ENCODE results near the gene ZNF611.
"Not testable (repeated sequence)": the region's sequence is repeated elsewhere in the genome, so short reads cannot be mapped to it uniquely, and the experiment has no call there.

DNA sequence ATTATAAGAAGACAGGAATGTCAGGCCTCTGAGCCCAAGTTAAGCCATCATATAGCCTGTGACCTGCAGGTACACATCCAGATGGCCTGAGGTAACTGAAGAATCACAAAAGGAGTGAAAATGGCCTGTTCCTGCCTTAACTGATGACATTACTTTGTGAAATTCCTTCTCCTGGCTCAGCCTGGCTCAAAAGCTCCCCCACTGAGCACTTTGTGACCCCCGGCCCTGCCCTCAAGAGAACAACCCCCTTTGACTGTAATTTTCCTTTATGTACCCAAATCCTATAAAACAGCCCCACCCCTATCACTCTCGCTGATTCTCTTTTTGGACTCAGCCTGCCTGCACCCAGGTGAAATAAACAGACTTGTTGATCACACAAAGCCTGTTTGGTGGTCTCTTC is 21.6 kb upstream of the ZNF611 start:
- TF ChIP-seq, protein P1, sequence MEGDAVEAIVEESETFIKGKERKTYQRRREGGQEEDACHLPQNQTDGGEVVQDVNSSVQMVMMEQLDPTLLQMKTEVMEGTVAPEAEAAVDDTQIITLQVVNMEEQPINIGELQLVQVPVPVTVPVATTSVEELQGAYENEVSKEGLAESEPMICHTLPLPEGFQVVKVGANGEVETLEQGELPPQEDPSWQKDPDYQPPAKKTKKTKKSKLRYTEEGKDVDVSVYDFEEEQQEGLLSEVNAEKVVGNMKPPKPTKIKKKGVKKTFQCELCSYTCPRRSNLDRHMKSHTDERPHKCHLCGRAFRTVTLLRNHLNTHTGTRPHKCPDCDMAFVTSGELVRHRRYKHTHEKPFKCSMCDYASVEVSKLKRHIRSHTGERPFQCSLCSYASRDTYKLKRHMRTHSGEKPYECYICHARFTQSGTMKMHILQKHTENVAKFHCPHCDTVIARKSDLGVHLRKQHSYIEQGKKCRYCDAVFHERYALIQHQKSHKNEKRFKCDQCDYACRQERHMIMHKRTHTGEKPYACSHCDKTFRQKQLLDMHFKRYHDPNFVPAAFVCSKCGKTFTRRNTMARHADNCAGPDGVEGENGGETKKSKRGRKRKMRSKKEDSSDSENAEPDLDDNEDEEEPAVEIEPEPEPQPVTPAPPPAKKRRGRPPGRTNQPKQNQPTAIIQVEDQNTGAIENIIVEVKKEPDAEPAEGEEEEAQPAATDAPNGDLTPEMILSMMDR (optimal IDR thresholded peaks at IDR 0.05 in 1 of 3, IDR thresholded peaks at IDR 0.05 in 1 of 3, conservative IDR thresholded peaks at IDR 0.05 in 1 of 3; ENCODE audit: extremely low read depth in 1 of 3, insufficient read depth in 2 of 3, low read length in 3 of 3): not testable (repeated sequence)
- not testable (repeated sequence) for TF ChIP-seq EZH2 (IDR thresholded peaks at IDR 0.05; ENCODE audit: low read length)

All from keratinocyte (primary cell).